ENCODE results near the gene FGFRL1. TPM values are rescaled to one million over a fixed set of nuclear protein-coding genes. Genes with fewer than 3 reads are reported as not detected.

The FGFRL1 gene
- total RNA-seq, 1 experiment from 2014 or later = 30.4 TPM

DNA sequence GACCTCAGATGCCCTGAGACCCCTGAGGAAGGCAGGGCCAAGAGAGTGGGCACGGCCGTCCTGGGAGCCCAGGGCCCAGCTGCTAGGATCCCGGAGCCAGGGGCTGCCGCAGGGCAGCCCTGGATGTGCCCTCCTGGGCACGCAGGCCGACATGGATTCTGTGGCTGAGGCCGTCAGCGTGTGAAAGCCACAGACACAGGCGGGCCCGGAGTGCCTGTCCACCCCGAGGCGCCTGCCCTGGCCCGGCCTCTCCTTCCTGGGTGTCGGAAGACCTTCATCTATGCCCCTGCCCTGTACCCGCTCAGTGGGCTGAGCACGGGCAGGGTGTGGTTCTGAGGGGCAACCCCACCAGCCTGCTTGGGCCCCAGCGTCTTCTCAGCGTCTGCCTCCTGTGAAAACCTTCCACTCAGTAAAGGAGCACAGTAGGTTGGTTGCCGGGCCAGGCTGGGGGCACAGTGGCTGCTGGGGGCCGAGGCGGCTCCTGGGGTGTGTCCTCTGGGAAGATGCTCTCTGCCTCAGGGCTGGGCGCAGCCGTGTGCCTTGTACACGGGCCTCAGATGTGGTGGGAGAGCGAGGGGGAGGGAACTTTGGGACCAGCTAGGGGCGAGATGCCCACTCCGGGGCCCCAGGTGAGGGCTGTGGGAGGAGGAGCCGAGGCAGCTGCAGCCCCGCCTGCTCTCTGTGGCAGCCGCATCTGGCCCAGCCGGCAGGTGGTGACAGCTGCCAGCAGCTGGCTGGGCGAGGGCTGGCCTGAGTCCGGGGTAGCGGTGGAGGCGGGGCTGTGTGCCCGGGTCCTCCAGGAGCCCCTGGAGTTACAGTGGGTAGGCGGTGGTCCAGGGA lies 20.8 kb downstream of the FGFRL1 start:
- intact Hi-C loops (cut with micrococcal nuclease; ENCODE audit: unreplicated experiment) = no loop called here
- Histone ChIP-seq H3K36me3 (ENCODE audit: insufficient read depth, low read length, poor library complexity, severe bottlenecking) (no peaks in the 10 kb centered on the region), H3K4me1 (ENCODE audit: insufficient read depth, low read length, poor library complexity, severe bottlenecking) (peaks cover 15% of the 10 kb centered on the region), H3K27me3 (replicated peaks; ENCODE audit: insufficient read depth, low read depth, low read length, poor library complexity) (no peaks in the 10 kb centered on the region), H3K9me3 (ENCODE audit: low read depth, low read length, poor library complexity, severe bottlenecking) (no peaks in the 10 kb centered on the region), H3K4me3 (ENCODE audit: low read depth, low read length, poor library complexity, severe bottlenecking) (no peak overlapping the region), H3K27ac (ENCODE audit: low read depth, low read length, poor library complexity, severe bottlenecking) (no peak overlapping the region)
- no peak for DNase-seq (ENCODE audit: low spot score)
- TF ChIP-seq EZH2 (IDR thresholded peaks at IDR 0.05; ENCODE audit: borderline replicate concordance, low read depth, low read length, poor library complexity, severe bottlenecking) (no peak), CTCF (conservative IDR thresholded peaks at IDR 0.05; ENCODE audit: low read depth, low read length) (no peak)
- ChIA-PET CTCF (no interaction called here), POLR2A (ENCODE audit: low non-redundant PET) (no interaction called here)
- BruUV-seq (replicated peaks) = no TSS peak

GRCh38 chr4:1032861-1033260 lies 21.4 kb downstream of the FGFRL1 start:
- H3K36me3 ChIP-seq (ENCODE audit: insufficient read depth, low read length, poor library complexity, severe bottlenecking) = no peaks in the 10 kb centered on the region
- no peaks in the 10 kb centered on the region for H3K9me3 ChIP-seq (ENCODE audit: low read depth, low read length, poor library complexity, severe bottlenecking)
- no peak overlapping the region for H3K27ac ChIP-seq (ENCODE audit: low read depth, low read length, poor library complexity, severe bottlenecking)
- no peaks in the 10 kb centered on the region for H3K27me3 ChIP-seq (replicated peaks; ENCODE audit: insufficient read depth, low read depth, low read length, poor library complexity)
- no peak overlapping the region for H3K4me3 ChIP-seq (ENCODE audit: low read depth, low read length, poor library complexity, severe bottlenecking)
- CTCF ChIA-PET = no interaction called here
- intact Hi-C loops (cut with micrococcal nuclease; ENCODE audit: unreplicated experiment) = no loop called here
- no TSS peak for BruUV-seq (replicated peaks)
- peaks cover 15% of the 10 kb centered on the region for H3K4me1 ChIP-seq (ENCODE audit: insufficient read depth, low read length, poor library complexity, severe bottlenecking)
- POLR2A ChIA-PET (ENCODE audit: low non-redundant PET) = no interaction called here
- no peak for TF ChIP-seq EZH2 (IDR thresholded peaks at IDR 0.05; ENCODE audit: borderline replicate concordance, low read depth, low read length, poor library complexity, severe bottlenecking)
- TF ChIP-seq CTCF (conservative IDR thresholded peaks at IDR 0.05; ENCODE audit: low read depth, low read length) = no peak
- no peak for DNase-seq (ENCODE audit: low spot score)

GRCh38 chr4:1033840-1034551 lies 22.6 kb downstream of the FGFRL1 start:
- DNase-seq (ENCODE audit: low spot score) = no peak
- H3K27ac ChIP-seq (ENCODE audit: low read depth, low read length, poor library complexity, severe bottlenecking) = no peak overlapping the region
- ChIA-PET CTCF (no interaction called here), POLR2A (ENCODE audit: low non-redundant PET) (no interaction called here)
- no peaks in the 10 kb centered on the region for H3K36me3 ChIP-seq (ENCODE audit: insufficient read depth, low read length, poor library complexity, severe bottlenecking)
- no TSS peak for BruUV-seq (replicated peaks)
- no peak overlapping the region for H3K4me3 ChIP-seq (ENCODE audit: low read depth, low read length, poor library complexity, severe bottlenecking)
- H3K9me3 ChIP-seq (ENCODE audit: low read depth, low read length, poor library complexity, severe bottlenecking) = no peaks in the 10 kb centered on the region
- H3K27me3 ChIP-seq (replicated peaks; ENCODE audit: insufficient read depth, low read depth, low read length, poor library complexity) = no peaks in the 10 kb centered on the region
- intact Hi-C loops (cut with micrococcal nuclease; ENCODE audit: unreplicated experiment) = no loop called here
- TF ChIP-seq EZH2 (IDR thresholded peaks at IDR 0.05; ENCODE audit: borderline replicate concordance, low read depth, low read length, poor library complexity, severe bottlenecking) = no peak
- no peak for TF ChIP-seq CTCF (conservative IDR thresholded peaks at IDR 0.05; ENCODE audit: low read depth, low read length)
- peaks cover 15% of the 10 kb centered on the region for H3K4me1 ChIP-seq (ENCODE audit: insufficient read depth, low read length, poor library complexity, severe bottlenecking)
